ENCODE data around the gene KIF4A.

- TF ChIP-seq EP300 (IDR thresholded peaks at IDR 0.05) (no peak), POLR2A (IDR thresholded peaks at IDR 0.05; ENCODE audit: low read depth) (no peak), POLR2AphosphoS5 (IDR thresholded peaks at IDR 0.05) (no peak)
- TF ChIP-seq, protein P1, sequence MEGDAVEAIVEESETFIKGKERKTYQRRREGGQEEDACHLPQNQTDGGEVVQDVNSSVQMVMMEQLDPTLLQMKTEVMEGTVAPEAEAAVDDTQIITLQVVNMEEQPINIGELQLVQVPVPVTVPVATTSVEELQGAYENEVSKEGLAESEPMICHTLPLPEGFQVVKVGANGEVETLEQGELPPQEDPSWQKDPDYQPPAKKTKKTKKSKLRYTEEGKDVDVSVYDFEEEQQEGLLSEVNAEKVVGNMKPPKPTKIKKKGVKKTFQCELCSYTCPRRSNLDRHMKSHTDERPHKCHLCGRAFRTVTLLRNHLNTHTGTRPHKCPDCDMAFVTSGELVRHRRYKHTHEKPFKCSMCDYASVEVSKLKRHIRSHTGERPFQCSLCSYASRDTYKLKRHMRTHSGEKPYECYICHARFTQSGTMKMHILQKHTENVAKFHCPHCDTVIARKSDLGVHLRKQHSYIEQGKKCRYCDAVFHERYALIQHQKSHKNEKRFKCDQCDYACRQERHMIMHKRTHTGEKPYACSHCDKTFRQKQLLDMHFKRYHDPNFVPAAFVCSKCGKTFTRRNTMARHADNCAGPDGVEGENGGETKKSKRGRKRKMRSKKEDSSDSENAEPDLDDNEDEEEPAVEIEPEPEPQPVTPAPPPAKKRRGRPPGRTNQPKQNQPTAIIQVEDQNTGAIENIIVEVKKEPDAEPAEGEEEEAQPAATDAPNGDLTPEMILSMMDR (IDR thresholded peaks at IDR 0.05) = no peak
Measured at GRCh38 chrX:70254063-70254400, 35.9 kb upstream of the KIF4A start.
